Activated naive CD8-positive, alpha-beta T cell treated with anti-CD3 and anti-CD28 coated beads, Interleukin-2, amount 50 U/mL, for 16 hours (primary cell): ENCODE results near the gene SDHAF1.
"Not testable (repeated sequence)": the region's sequence is repeated elsewhere in the genome, so short reads cannot be mapped to it uniquely, and the experiment has no call there.

ENCODE experiments used
- DNase-seq: peaks from one replicate; pipeline ENCODE4 v3.0.0-alpha.2; 2020; ENCODE audit warnings: low read depth, low spot score

Gene SDHAF1

DNA sequence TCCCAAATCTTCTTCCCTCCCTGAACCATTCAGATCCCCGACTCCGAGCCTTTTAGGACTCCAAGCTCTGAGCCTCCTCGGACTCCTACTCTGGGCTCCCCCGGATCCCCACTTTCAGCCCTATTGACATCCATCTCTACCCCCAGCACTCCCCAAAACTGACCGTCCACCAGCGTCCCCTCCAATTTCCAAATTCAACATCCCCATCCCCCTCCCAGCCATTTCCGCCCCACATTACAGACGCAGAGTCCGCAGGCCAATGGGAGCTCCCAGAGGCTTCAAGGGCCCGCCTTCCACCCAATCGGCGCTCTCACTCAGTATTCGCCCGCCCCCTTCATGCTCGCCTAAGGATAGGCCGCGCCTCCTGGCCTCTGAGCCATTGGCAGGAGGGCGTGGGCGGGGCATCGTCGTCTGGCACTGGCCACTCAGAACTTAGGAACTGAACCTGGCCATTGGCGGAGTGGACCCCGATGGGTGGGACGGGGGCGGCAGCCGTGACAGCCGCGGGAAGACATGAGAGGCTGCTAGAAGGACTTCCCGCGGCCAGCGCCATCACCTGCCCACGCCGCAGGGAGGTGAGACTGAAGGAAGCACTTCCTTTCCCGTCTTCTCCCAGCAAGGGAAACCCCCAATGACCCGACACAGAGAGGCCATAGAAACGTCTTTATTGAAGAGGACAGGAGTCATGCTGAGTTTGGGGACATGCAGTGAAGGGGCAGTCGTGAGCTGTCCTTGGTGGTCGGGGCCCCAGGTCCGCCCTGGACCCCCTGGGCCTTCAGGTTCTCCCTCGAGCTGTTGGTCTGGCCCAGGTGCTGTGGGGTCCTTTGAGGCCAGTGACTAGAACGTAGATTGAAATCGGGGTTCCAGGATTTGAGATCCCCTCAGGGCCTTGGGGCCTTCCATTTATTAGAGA, 19.3 kb downstream of the SDHAF1 start, which contains the start of gene ALKBH6:
TSS of gene ALKBH6 (minus strand) at position 202 of the 913 bp plus-strand sequence. CDS start 816 bp downstream, outside the sequence.
- DNase-seq: peak; percentile 100

DNA sequence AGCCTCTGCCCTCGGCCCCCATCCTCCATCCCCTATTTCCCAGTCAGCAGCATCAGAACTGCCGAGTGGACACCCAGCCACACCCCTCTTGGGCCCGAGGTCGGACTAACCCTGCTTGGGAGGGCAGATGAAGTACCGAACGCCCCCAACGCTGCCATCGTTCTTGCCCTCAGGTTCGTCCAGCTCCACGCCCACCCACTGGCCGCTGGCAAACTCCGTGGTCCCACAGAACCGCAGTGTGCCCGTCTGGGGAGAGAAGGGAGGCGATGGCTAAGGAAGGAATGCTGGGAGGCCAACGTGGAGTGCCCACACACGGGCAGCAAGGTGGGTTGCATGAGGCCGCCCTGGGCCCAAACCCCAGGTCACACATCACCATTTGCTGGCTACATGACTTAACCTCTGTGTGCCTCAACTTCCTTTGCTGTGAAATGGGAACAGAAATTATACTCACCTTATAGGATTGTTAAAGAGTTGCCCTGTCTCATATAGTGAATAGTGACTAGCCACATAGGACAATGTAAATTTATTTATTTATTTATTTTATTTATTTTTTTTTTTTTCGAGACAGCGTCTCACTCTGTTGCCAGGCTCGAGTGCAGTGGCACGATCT, 24.2 kb downstream of the SDHAF1 start:
- DNase-seq: no peak

DNA sequence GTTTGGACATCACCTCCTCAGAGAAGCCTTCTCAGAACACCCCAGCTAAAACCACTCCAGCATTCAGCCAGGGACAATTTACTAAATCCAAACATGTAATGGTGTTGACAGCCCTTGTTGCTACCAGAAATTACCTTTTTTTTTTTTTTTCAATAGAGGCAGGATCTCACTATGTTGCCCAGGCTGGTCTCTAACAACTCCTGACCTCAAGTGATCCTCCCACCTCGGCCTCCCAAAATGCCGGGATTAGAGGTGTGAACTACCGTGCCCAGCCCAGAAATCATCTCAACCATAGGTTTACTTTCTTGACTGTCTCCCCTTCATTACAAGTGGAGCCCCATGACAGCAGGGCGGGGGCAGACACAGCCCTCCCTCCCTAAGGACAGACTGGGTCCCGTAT, 28.4 kb downstream of the SDHAF1 start:
- no peak for DNase-seq

DNA sequence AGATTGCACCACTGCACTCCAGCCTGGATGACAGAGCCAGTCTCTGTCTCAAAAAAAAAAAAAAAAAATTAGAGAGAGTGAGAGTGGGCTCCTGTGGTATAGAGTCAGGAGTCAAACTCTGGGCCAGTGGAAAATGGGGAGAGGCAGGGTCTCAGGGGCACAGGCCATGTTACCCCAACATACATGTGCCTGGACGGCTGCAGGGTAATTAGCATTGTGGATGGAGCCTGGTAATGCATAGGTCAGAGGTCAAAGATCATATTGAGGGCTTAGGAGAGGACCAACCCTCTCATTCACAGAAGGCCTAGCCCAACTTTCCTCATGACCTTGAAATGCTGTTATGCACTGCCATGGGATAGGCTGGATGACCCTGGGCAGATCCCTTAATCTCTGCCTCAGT, 30.6 kb downstream of the SDHAF1 start:
- no peak for DNase-seq

DNA sequence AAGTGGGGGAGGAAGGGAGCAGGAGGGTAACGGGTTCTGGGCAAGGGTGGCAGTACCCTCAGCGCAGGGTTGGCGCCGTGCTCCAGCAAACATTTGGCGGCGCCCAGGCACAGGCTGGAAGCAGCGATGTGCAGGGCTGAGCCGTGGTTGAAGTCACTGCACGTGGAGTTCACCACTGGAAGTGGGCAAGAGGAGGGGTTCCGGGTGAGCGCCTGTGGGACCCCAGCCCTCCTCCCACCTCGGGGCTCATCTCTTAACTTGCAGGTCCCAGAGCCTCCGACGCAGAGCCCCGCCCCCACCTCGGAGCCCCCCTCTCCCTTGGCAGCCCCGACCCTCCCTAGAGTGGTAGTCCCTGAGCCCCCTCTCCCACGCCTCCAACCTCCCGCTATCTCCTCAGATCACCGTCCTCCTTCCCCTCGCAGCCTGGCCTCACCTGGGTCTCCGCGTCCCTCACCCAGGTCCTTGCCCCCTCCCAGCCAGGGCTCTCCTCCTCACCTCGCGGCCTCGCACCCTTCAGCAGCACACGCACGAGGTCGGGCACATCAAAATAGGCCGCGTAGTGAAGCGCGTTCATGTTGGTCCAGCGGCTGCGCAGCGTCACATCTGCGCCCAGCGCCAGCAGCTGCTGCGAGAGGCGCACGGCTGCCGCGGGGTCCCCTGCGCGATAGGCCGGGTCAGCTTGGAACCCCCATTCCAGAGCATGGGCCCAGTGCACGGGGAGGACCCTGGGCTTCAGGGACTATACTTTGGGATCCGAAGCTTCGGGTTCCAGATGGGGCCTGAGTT, 31.3 kb downstream of the SDHAF1 start:
- DNase-seq: no peak

DNA sequence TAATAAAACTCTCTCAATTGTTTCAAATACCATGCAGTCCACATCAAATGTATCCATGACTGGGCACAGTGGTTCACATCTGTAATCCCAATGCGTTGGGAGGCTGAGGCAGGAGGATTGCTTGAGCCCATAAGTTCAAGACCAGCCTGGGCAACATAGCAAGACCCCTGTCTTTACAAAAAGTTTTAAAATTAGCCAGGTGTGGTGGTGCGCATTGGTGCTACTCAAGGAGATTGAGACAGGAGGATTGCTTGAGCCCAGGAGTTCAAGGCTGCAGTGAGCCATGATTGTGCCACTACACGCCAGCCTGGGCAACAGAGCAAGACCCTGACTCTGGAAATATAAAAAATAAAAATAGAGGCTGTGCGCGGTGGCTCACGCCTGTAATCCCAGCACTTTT, 32.7 kb downstream of the SDHAF1 start:
- no peak for DNase-seq

DNA sequence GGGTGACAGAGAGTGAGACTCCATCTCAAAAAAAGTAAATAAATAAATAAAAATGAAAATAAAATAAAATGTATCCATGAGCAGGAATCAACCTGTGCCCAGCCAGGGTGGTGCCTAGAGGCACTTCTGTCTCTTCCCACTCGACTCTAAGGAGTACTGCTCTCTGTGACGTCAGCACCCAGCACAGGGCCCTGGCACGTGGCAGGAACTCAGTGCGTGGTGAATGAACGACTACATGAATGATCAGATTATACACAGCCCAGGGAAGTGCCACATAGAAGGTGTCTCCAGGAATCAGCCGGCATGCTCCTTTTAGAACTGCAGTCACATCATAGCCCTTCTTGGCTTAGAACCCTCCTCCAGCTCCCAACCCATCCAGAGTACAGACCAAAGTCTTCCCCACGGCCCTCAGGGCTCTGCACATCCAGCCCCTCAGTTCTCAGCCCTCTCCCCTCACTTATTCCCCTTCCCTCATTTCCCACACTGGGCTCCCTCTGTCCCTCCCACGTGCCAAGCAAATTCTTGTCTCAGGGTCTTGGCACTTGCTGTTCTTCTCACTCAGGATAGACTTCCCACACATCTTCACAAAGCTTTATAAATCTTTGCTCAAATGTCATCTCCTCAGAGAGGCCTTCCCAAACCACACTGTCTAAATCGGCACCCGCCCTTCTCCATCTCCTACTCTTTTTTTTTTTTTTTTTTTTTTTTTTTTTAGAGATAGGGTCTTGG, 33.5 kb downstream of the SDHAF1 start:
- DNase-seq: no peak

DNA sequence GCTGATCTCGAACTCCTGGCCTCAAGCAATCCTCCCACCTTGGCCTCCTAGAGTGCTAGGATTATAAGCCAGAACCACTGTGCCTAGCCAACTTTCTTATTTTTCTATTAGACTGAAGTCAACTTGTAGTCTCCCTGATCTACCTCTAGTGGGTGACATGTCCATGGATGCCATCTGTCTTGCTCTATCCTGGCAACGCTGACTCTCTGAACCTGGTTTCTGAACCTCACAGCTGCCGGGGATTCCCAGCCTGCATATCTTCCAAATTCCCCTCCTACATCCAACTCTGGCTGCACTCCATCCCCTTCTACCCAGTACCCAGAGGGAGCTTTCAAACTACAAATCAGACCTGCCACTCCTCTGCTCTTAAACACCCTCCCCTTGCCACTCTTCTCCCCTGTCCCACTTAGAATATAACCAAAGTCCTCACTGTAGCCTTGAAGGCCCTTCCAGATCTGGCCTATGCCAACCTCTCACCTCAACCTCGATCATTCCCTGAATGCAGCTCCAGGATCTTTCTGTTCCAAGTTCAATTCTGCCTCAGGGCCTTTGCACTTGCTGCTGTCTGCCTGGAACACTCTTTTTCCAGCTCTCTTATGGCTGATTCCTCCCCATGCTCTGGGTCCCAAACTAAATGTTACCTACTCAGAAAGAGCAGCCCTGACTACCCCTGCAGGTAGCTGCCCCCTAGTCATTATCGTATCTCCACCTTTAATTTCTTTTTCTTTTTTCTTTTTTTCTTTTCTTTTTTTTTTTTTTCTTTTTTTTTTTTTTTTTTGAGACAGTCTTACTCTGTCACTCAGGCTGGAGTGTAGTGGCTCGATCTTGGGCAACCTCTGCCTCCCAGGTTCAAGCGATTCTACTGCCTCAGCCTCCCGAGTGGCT, 35.5 kb downstream of the SDHAF1 start:
- no peak for DNase-seq

DNA sequence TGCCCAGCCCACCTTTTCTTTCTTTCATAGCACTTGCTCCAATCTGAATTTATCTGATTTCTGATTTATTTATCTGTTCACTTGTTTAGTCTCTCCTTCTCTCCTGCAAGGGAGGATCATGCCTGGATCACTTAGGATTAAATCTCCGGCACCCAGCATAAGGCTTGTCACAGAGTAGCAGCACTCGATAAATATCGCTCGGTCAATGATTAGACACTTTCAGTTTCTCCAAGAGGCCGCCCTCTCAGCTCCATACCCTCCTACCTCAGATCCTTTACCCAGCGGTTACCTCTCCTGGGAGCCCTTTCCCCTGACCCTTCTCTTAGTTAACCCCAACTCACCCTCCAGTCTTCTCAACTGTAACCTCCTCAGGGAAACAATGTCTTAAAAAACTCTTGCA, 36.3 kb downstream of the SDHAF1 start:
- DNase-seq: no peak

DNA sequence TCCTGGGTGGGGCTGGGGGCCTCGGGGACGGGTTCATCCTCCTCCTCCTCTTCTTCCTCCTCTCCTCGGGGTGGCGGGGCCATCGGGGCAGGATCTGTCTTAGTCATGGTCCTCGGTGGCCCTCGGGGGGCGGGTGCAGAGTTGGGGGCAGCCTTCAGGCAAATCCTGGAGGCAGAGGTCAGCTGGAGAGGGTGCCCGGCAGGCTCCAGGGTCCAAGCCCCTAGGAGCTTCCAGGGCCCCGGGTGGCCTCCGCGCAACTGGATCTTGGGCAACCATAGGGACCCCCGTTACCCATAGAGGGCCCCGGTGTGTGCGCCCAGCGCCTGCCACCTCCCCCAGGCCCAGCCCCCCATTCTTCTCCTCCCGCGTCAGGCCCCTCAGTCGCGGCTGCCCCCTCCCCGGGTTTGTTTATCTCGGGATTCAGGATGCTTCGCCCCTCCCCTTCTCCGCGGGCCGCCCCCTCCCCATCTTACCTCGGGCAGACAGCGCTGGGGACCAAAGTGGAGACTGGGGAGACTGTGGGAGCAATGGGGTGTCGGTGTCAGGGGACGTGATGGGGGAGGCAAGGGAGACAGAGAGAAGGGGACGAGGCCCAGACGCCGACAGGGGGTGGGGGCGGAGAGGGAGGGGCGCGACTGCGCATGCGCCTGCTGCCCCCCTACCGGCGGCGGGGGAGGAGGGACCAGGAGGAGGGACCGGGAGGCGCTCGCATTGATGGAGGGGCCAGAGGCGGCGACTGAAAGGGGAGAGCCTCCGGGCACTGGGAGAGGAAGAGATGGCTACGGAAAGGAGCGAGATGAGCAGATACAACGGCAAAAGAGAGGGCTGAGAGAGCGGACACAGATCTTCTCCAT, 37.5 kb downstream of the SDHAF1 start, which contains the start of gene CLIP3:
TSS of gene CLIP3 (minus strand) at position 623 of the 854 bp plus-strand sequence. CDS start at position 107, 516 bp downstream.
- DNase-seq: no peak

DNA sequence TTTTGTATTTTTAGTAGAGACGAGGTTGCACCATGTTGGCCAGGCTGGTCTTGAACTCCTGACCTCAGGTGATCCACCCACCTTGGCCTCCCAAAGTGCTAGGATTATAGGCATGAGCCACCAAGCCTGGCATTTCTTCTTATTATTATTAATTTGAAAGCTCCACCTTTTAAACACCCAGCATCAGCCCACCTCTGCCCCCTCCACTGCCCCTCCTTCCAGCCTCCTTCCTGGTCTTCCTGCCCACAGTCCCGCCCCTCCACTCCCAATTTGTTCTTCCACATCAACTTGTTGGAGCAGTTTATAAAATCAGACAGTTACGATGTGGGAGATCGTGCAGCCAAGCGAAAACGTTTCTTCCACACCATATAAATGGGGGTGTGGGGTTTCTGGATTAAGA, 45.5 kb downstream of the SDHAF1 start:
- DNase-seq: no peak

DNA sequence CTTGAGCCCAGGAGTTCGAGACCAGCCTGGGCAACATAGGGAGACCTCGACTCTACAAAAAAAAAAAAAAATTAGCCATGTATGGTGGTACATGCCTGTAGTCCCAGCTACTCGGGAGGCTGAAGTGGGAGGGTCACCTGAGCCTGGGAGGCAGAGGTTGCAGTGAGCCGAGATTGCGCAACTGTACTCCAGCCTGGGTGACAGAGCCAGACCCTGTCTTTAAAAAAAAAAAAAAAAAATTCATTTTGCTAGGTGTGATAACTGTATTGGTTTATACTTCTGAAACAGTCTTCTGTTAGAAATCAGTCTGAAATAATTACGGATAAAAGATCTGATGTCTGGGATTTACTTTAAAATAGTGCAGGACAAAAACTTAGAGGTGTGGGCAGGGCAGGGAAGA, 46.1 kb downstream of the SDHAF1 start:
- DNase-seq: not testable (repeated sequence)

DNA sequence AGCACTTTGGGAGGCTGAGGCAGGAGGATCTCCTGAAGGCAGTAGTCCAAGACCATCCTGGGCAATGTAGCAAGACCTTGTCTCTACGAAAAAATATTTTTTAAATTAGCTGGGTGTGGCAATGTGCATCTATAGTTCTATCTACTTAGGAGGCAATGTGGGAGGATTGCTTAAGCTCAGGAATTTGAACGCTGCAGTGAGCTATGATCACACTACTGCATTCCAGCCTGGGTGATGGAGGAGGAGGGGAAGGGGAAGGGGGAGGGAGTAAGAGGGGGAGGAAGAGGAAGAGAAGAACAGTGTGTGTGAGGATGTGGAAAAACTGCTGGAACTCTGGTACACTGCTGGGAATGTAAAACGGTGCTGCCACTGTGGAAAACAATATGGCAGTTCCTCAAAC, 46.8 kb downstream of the SDHAF1 start:
- no peak for DNase-seq

DNA sequence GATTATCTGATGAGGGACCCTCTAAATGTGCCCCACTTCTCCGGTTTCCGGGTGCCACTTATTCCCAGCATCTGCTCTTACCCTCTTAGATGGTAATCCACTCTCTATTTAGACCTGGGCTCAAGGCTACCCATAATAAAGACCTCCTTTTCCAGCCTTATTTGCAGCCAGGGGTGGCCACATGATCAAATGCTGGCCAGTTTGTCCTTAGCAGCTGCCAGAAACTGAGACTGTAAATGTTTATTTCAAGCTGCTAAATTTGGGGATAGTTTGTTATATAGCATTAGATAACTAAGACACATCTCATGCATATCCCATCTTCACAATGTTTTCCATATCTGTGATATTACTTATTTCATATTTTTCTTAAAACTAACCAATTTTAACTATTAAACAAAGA, 49.0 kb downstream of the SDHAF1 start:
- no peak for DNase-seq
